ENCODE data around the gene LYPD6B. TPM values are rescaled to one million over a fixed set of nuclear protein-coding genes. Genes with fewer than 3 reads are reported as not detected.

The LYPD6B gene
- total RNA-seq, 1 experiment from 2014 or later: 6.1 TPM

DNA sequence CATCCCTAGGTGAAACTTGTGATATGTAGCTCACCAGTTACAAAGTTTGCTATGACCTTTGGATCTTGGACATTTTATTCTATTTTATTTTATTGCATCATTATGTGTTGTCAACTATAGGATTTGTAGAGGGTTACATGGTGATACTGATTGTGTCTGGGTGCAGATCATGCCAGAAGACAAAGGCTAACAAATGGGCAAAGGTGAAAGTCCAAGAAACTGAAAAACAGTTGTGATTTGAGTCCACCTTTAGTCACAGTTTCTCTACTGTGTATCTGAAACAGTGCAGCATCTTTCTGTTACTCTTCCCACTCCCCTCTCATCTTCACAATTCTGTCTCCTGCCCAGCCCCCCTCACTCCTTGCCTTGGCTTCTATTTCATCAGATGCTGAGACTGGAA lies 180.0 kb downstream of the LYPD6B start:
- no peaks in the 10 kb centered on the region for H3K27me3 ChIP-seq (ENCODE audit: insufficient read depth, low read length)
- H3K4me1 ChIP-seq (ENCODE audit: control insufficient read depth in 1 of 2, insufficient read depth in 2 of 2, low read length in 2 of 2): no peaks in the 10 kb centered on the region
- H3K4me2 ChIP-seq (ENCODE audit: low read length): no peak overlapping the region
- H4K20me1 ChIP-seq (ENCODE audit: insufficient read depth): no peaks in the 10 kb centered on the region
- H2AFZ ChIP-seq (ENCODE audit: low read depth, low read length, poor library complexity, severe bottlenecking): no peak overlapping the region
- intact Hi-C loops (cut with micrococcal nuclease): no loop called here
- DNase-seq (ENCODE audit: low read depth, low spot score) (no peak), ATAC-seq (no peak)
- no peaks in the 10 kb centered on the region for H3K36me3 ChIP-seq (ENCODE audit: control insufficient read depth in 1 of 2, insufficient read depth in 2 of 2, low read length in 2 of 2)
- H3K9me2 ChIP-seq (ENCODE audit: insufficient read depth): no peaks in the 10 kb centered on the region
- BruUV-seq (replicated peaks): no TSS peak
- no peak overlapping the region for H3K9ac ChIP-seq (ENCODE audit: low read length)
- no peaks in the 10 kb centered on the region for H3K9me3 ChIP-seq (ENCODE audit: control insufficient read depth in 1 of 2, insufficient read depth in 1 of 2, low read depth in 1 of 2, low read length in 2 of 2)
- ChIA-PET RAD21 (ENCODE audit: low non-redundant PET in 1 of 2, low total read pairs in 2 of 2, uncharacterized antibody in 2 of 2, unreplicated experiment in 2 of 2) (no interaction called here), POLR2A (no interaction called here), CTCF (no interaction called here)
- H3K4me3 ChIP-seq (replicated peaks in 1 of 2; ENCODE audit: low read depth in 1 of 2, low read length in 2 of 2): no peak overlapping the region
- TF ChIP-seq, protein P1, sequence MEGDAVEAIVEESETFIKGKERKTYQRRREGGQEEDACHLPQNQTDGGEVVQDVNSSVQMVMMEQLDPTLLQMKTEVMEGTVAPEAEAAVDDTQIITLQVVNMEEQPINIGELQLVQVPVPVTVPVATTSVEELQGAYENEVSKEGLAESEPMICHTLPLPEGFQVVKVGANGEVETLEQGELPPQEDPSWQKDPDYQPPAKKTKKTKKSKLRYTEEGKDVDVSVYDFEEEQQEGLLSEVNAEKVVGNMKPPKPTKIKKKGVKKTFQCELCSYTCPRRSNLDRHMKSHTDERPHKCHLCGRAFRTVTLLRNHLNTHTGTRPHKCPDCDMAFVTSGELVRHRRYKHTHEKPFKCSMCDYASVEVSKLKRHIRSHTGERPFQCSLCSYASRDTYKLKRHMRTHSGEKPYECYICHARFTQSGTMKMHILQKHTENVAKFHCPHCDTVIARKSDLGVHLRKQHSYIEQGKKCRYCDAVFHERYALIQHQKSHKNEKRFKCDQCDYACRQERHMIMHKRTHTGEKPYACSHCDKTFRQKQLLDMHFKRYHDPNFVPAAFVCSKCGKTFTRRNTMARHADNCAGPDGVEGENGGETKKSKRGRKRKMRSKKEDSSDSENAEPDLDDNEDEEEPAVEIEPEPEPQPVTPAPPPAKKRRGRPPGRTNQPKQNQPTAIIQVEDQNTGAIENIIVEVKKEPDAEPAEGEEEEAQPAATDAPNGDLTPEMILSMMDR (IDR thresholded peaks at IDR 0.05 in 2 of 3, conservative IDR thresholded peaks at IDR 0.05 in 1 of 3; ENCODE audit: borderline replicate concordance in 1 of 3, insufficient read depth in 1 of 3, low read depth in 2 of 3, low read length in 2 of 3): no peak
- TF ChIP-seq SP1 (IDR thresholded peaks at IDR 0.05; ENCODE audit: low read depth): no peak
- H3K27ac ChIP-seq (ENCODE audit: low read depth, low read length): no peak overlapping the region
- no peaks in the 10 kb centered on the region for H3K79me2 ChIP-seq (ENCODE audit: insufficient read depth, low read length)

DNA sequence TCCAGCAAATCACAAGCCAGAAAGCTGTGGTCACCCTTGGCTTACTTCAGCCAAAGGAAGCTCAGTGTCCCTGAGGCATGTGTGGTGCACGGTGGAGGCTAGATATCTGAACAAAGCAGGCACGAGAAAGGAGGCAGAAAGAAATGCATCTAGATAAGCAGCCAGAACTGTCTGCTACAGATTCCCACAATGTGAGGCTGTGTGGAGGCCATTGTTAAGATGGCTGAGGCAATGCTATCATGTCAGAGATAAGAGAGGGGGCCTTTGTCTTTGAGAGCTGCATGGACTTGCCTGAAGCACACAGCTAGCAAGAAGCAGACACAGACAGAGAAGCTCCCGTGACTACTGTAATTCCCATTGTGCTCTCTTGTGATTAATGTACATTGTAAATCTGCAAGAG lies 181.4 kb downstream of the LYPD6B start:
- Histone ChIP-seq H3K4me2 (ENCODE audit: low read length) (no peak overlapping the region), H3K4me3 (replicated peaks in 1 of 2; ENCODE audit: low read depth in 1 of 2, low read length in 2 of 2) (no peak overlapping the region), H3K27ac (ENCODE audit: low read depth, low read length) (no peak overlapping the region), H3K36me3 (ENCODE audit: control insufficient read depth in 1 of 2, insufficient read depth in 2 of 2, low read length in 2 of 2) (no peaks in the 10 kb centered on the region), H3K9me3 (ENCODE audit: control insufficient read depth in 1 of 2, insufficient read depth in 1 of 2, low read depth in 1 of 2, low read length in 2 of 2) (no peaks in the 10 kb centered on the region), H4K20me1 (ENCODE audit: insufficient read depth) (no peaks in the 10 kb centered on the region), H3K79me2 (ENCODE audit: insufficient read depth, low read length) (no peaks in the 10 kb centered on the region), H3K4me1 (ENCODE audit: control insufficient read depth in 1 of 2, insufficient read depth in 2 of 2, low read length in 2 of 2) (no peaks in the 10 kb centered on the region), H2AFZ (ENCODE audit: low read depth, low read length, poor library complexity, severe bottlenecking) (no peak overlapping the region), H3K27me3 (ENCODE audit: insufficient read depth, low read length) (no peaks in the 10 kb centered on the region), H3K9me2 (ENCODE audit: insufficient read depth) (no peaks in the 10 kb centered on the region), H3K9ac (ENCODE audit: low read length) (no peak overlapping the region)
- ATAC-seq (no peak), DNase-seq (ENCODE audit: low read depth, low spot score) (no peak)
- POLR2A ChIA-PET: no interaction called here
- no TSS peak for BruUV-seq (replicated peaks)
- intact Hi-C loops (cut with micrococcal nuclease): no loop called here
- CTCF ChIA-PET: no interaction called here
- RAD21 ChIA-PET (ENCODE audit: low non-redundant PET in 1 of 2, low total read pairs in 2 of 2, uncharacterized antibody in 2 of 2, unreplicated experiment in 2 of 2): no interaction called here
- TF ChIP-seq FOSL1 (IDR thresholded peaks at IDR 0.05; ENCODE audit: low read depth) (no peak), ZNF274 (IDR thresholded peaks at IDR 0.05; ENCODE audit: low read depth, low read length) (no peak), YY1 (IDR thresholded peaks at IDR 0.05; ENCODE audit: extremely low read depth, insufficient replicate concordance, low read depth, low read length) (no peak), TCF7L2 (IDR thresholded peaks at IDR 0.05; ENCODE audit: borderline replicate concordance, extremely low read depth, insufficient read depth, insufficient read length) (no peak), POLR2A (IDR thresholded peaks at IDR 0.05; ENCODE audit: borderline replicate concordance, extremely low read depth, insufficient read depth, insufficient read length) (no peak), RAD21 (IDR thresholded peaks at IDR 0.05; ENCODE audit: low read depth) (no peak), MAX (IDR thresholded peaks at IDR 0.05) (no peak), ZFX (IDR thresholded peaks at IDR 0.05) (no peak), SIN3A (IDR thresholded peaks at IDR 0.05; ENCODE audit: low read depth) (no peak), ELF1 (IDR thresholded peaks at IDR 0.05; ENCODE audit: borderline replicate concordance, low read depth) (no peak)
- TF ChIP-seq, protein P1 (IDR thresholded peaks at IDR 0.05 in 2 of 3, conservative IDR thresholded peaks at IDR 0.05 in 1 of 3; ENCODE audit: borderline replicate concordance in 1 of 3, insufficient read depth in 1 of 3, low read depth in 2 of 3, low read length in 2 of 3): no peak
- TF ChIP-seq, protein P2, sequence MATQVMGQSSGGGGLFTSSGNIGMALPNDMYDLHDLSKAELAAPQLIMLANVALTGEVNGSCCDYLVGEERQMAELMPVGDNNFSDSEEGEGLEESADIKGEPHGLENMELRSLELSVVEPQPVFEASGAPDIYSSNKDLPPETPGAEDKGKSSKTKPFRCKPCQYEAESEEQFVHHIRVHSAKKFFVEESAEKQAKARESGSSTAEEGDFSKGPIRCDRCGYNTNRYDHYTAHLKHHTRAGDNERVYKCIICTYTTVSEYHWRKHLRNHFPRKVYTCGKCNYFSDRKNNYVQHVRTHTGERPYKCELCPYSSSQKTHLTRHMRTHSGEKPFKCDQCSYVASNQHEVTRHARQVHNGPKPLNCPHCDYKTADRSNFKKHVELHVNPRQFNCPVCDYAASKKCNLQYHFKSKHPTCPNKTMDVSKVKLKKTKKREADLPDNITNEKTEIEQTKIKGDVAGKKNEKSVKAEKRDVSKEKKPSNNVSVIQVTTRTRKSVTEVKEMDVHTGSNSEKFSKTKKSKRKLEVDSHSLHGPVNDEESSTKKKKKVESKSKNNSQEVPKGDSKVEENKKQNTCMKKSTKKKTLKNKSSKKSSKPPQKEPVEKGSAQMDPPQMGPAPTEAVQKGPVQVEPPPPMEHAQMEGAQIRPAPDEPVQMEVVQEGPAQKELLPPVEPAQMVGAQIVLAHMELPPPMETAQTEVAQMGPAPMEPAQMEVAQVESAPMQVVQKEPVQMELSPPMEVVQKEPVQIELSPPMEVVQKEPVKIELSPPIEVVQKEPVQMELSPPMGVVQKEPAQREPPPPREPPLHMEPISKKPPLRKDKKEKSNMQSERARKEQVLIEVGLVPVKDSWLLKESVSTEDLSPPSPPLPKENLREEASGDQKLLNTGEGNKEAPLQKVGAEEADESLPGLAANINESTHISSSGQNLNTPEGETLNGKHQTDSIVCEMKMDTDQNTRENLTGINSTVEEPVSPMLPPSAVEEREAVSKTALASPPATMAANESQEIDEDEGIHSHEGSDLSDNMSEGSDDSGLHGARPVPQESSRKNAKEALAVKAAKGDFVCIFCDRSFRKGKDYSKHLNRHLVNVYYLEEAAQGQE (IDR thresholded peaks at IDR 0.05; ENCODE audit: low read depth): no peak
